ENCODE data around the gene APPL2. TPM values are rescaled to one million over a fixed set of nuclear protein-coding genes. Genes with fewer than 3 reads are reported as not detected.

APPL2 gene
- total and polyA plus RNA-seq, 2 donors (not counting 1 experiment from before 2014, with no cell fraction given), result 20.5 to 58.3 TPM

GRCh38 chr12:105164068-105164467 is 71.9 kb downstream of the APPL2 start:
- Histone ChIP-seq H3K27ac (ENCODE audit: low read length in 2 of 2) (no peak overlapping the region), H4K20me1 (ENCODE audit: control insufficient read depth, insufficient read depth, low read length, poor library complexity, severe bottlenecking) (peaks cover 42% of the 10 kb centered on the region), H3K4me1 (ENCODE audit: control insufficient read depth in 2 of 2, insufficient read depth in 2 of 2, low read length in 2 of 2) (no peaks in the 10 kb centered on the region), H3K9me3 (ENCODE audit: control extremely low read depth in 1 of 3, control insufficient read depth in 2 of 3, insufficient read depth in 1 of 3, low read length in 2 of 3) (no peaks in the 10 kb centered on the region), H2AFZ (ENCODE audit: insufficient read depth, low read depth, low read length, poor library complexity, severe bottlenecking) (no peak overlapping the region), H3K79me2 (ENCODE audit: control insufficient read depth, insufficient read depth, low read length) (peaks cover 6% of the 10 kb centered on the region), H3K27me3 (replicated peaks in 1 of 4; ENCODE audit: control extremely low read depth in 1 of 4, control insufficient read depth in 3 of 4, insufficient read depth in 4 of 4, low read length in 3 of 4) (no peaks in the 10 kb centered on the region), H3K4me2 (replicated peaks; ENCODE audit: low read depth, low read length, poor library complexity, severe bottlenecking) (no peak overlapping the region), H3K4me3 (ENCODE audit: control extremely low read depth in 1 of 5, extremely low read depth in 1 of 5, insufficient read depth in 1 of 5, low read depth in 2 of 5, low read length in 4 of 5) (no peak overlapping the region), H3K9ac (ENCODE audit: low read length) (no peak overlapping the region), H3K36me3 (replicated peaks in 1 of 2; ENCODE audit: control extremely low read depth in 1 of 2, control insufficient read depth in 1 of 2, extremely low read depth in 1 of 2, insufficient read depth in 2 of 2, low read length in 1 of 2) (peaks cover 13 to 89% of the 10 kb centered on the region in 2 experiments)
- DNase-seq (no peak), ATAC-seq (ENCODE audit: low read depth) (no peak)
- Mint-ChIP-seq H3K4me3 (no peak overlapping the region), H3K9me3 (ENCODE audit: insufficient read depth) (no peaks in the 10 kb centered on the region), H3K4me1 (no peaks in the 10 kb centered on the region), H3K27me3 (no peaks in the 10 kb centered on the region), H3K27ac (no peak overlapping the region)
- ChIA-PET CTCF (no interaction called here), POLR2A (no interaction called here)
- TF ChIP-seq, protein P1, sequence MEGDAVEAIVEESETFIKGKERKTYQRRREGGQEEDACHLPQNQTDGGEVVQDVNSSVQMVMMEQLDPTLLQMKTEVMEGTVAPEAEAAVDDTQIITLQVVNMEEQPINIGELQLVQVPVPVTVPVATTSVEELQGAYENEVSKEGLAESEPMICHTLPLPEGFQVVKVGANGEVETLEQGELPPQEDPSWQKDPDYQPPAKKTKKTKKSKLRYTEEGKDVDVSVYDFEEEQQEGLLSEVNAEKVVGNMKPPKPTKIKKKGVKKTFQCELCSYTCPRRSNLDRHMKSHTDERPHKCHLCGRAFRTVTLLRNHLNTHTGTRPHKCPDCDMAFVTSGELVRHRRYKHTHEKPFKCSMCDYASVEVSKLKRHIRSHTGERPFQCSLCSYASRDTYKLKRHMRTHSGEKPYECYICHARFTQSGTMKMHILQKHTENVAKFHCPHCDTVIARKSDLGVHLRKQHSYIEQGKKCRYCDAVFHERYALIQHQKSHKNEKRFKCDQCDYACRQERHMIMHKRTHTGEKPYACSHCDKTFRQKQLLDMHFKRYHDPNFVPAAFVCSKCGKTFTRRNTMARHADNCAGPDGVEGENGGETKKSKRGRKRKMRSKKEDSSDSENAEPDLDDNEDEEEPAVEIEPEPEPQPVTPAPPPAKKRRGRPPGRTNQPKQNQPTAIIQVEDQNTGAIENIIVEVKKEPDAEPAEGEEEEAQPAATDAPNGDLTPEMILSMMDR (IDR thresholded peaks at IDR 0.05), result no peak
- TF ChIP-seq EZH2 (IDR thresholded peaks at IDR 0.05; ENCODE audit: borderline replicate concordance, insufficient read depth, low read depth, low read length, poor library complexity, severe bottlenecking), result no peak
- WGBS (ENCODE audit: insufficient coverage), result no CpG with 5 or more reads among the region's 2 CpGs
- intact Hi-C loops (cut with micrococcal nuclease), result loop anchor here (5.0 kb wide), 1 partner anchor 37 kb away; no protein-coding TSS in a partner anchor

- Histone ChIP-seq H3K9ac (ENCODE audit: low read length) (no peak overlapping the region), H2AFZ (ENCODE audit: insufficient read depth, low read depth, low read length, poor library complexity, severe bottlenecking) (no peak overlapping the region), H3K27ac (ENCODE audit: low read length in 2 of 2) (no peak overlapping the region), H3K36me3 (replicated peaks in 1 of 2; ENCODE audit: control extremely low read depth in 1 of 2, control insufficient read depth in 1 of 2, extremely low read depth in 1 of 2, insufficient read depth in 2 of 2, low read length in 1 of 2) (peaks cover 17 to 91% of the 10 kb centered on the region in 2 experiments), H3K79me2 (ENCODE audit: control insufficient read depth, insufficient read depth, low read length) (peaks cover 6% of the 10 kb centered on the region), H4K20me1 (ENCODE audit: control insufficient read depth, insufficient read depth, low read length, poor library complexity, severe bottlenecking) (peaks cover 49% of the 10 kb centered on the region), H3K4me1 (ENCODE audit: control insufficient read depth in 2 of 2, insufficient read depth in 2 of 2, low read length in 2 of 2) (no peaks in the 10 kb centered on the region), H3K27me3 (replicated peaks in 1 of 4; ENCODE audit: control extremely low read depth in 1 of 4, control insufficient read depth in 3 of 4, insufficient read depth in 4 of 4, low read length in 3 of 4) (no peaks in the 10 kb centered on the region), H3K4me2 (replicated peaks; ENCODE audit: low read depth, low read length, poor library complexity, severe bottlenecking) (no peak overlapping the region), H3K4me3 (ENCODE audit: control extremely low read depth in 1 of 5, extremely low read depth in 1 of 5, insufficient read depth in 1 of 5, low read depth in 2 of 5, low read length in 4 of 5) (no peak overlapping the region), H3K9me3 (ENCODE audit: control extremely low read depth in 1 of 3, control insufficient read depth in 2 of 3, insufficient read depth in 1 of 3, low read length in 2 of 3) (no peaks in the 10 kb centered on the region)
- H3K27me3 Mint-ChIP-seq, result no peaks in the 10 kb centered on the region
- WGBS (ENCODE audit: insufficient coverage), result 89% methylated on average over 1 of the region's 3 CpGs
- H3K9me3 Mint-ChIP-seq (ENCODE audit: insufficient read depth), result no peaks in the 10 kb centered on the region
- no peak overlapping the region for H3K4me3 Mint-ChIP-seq
- no peak overlapping the region for H3K27ac Mint-ChIP-seq
- DNase-seq (no peak), ATAC-seq (ENCODE audit: low read depth) (no peak)
- intact Hi-C loops (cut with micrococcal nuclease), result loop anchor here (5.0 kb wide), 1 partner anchor 35 kb away; no protein-coding TSS in a partner anchor
- no peaks in the 10 kb centered on the region for H3K4me1 Mint-ChIP-seq
- TF ChIP-seq, protein P1 (IDR thresholded peaks at IDR 0.05), result no peak
- no peak for TF ChIP-seq EZH2 (IDR thresholded peaks at IDR 0.05; ENCODE audit: borderline replicate concordance, insufficient read depth, low read depth, low read length, poor library complexity, severe bottlenecking)
- CTCF ChIA-PET, result interaction anchor here (1.5 kb wide), 1 partner anchor 26 kb away, joined by 3 read pairs; no protein-coding TSS in a partner anchor
- POLR2A ChIA-PET, result no interaction called here
These were observed 73.8 kb downstream of the APPL2 start for GRCh38 chr12:105162174-105162573.

All from B cell (primary cell).